ENCODE data around the gene OASL.

- TF ChIP-seq POLR2AphosphoS5 (IDR thresholded peaks at IDR 0.05; ENCODE audit: low read depth) (no peak), CTCF (IDR thresholded peaks at IDR 0.05; ENCODE audit: insufficient read depth, low read length) (no peak)
These were observed 50.8 kb downstream of the OASL start for GRCh38 chr12:120988234-120988633.
